Endothelial cell (in vitro differentiated cells): ENCODE data around the gene CAPN12. TPM values are rescaled to one million over a fixed set of nuclear protein-coding genes. Genes with fewer than 3 reads are reported as not detected.
"Not testable (repeated sequence)": the region's sequence is repeated elsewhere in the genome, so short reads cannot be mapped to it uniquely, and the experiment has no call there.

Experiments used
- DNase-seq: peaks from one replicate; pipeline ENCODE4 v3.0.0; 2021; ENCODE audit warnings: low spot score
- H3K27ac Mint-ChIP-seq: one replicate; pipeline ENCODE4 v1.8.0; 2021; ENCODE audit warnings: mixed read lengths, inconsistent platforms; ENCODE audit not compliant: unreplicated experiment
- H3K27me3 Mint-ChIP-seq: one replicate; pipeline ENCODE4 v1.8.0; 2021; ENCODE audit warnings: mild to moderate bottlenecking, moderate library complexity, mixed read lengths, inconsistent platforms; ENCODE audit not compliant: unreplicated experiment
- H3K36me3 Mint-ChIP-seq: one replicate; pipeline ENCODE4 v1.8.0; 2021; ENCODE audit warnings: mild to moderate bottlenecking, low read depth, mixed read lengths, inconsistent platforms; ENCODE audit not compliant: unreplicated experiment
- H3K4me1 Mint-ChIP-seq: one replicate; pipeline ENCODE4 v1.8.0; 2021; ENCODE audit warnings: mild to moderate bottlenecking, mixed read lengths, inconsistent platforms; ENCODE audit not compliant: unreplicated experiment
- H3K4me3 Mint-ChIP-seq: one replicate; pipeline ENCODE4 v1.8.0; 2021; ENCODE audit warnings: mild to moderate bottlenecking, mixed read lengths, inconsistent platforms; ENCODE audit not compliant: unreplicated experiment
- H3K9me3 Mint-ChIP-seq: one replicate; pipeline ENCODE4 v1.8.0; 2021; ENCODE audit warnings: mixed read lengths, inconsistent platforms; ENCODE audit not compliant: unreplicated experiment
- total RNA-seq: library from RNA; stranded (reverse); fragmentation: NEBNext Ultra II Directional; extraction: Animal tissue kit (Norgen Biotek cat#: 25700); gene quantifications from one replicate; pipeline ENCODE4 v1.2.1, GENCODE V29; 2021; ENCODE audit not compliant: unreplicated experiment
- TF ChIP-seq, protein P1 (sequence below): fragments of 200-600 bp; sonication (generic); IDR thresholded peaks from one replicate; pipeline ENCODE4 v1.5.0; 2021; ENCODE audit warnings: antibody characterized with exemption; ENCODE audit not compliant: unreplicated experiment

Gene CAPN12
- total RNA-seq, 1 donor from 2014 or later = 2.9 TPM

GRCh38 chr19:38781058-38781457 is 36.8 kb upstream of the CAPN12 start:
- TF ChIP-seq, protein P1, sequence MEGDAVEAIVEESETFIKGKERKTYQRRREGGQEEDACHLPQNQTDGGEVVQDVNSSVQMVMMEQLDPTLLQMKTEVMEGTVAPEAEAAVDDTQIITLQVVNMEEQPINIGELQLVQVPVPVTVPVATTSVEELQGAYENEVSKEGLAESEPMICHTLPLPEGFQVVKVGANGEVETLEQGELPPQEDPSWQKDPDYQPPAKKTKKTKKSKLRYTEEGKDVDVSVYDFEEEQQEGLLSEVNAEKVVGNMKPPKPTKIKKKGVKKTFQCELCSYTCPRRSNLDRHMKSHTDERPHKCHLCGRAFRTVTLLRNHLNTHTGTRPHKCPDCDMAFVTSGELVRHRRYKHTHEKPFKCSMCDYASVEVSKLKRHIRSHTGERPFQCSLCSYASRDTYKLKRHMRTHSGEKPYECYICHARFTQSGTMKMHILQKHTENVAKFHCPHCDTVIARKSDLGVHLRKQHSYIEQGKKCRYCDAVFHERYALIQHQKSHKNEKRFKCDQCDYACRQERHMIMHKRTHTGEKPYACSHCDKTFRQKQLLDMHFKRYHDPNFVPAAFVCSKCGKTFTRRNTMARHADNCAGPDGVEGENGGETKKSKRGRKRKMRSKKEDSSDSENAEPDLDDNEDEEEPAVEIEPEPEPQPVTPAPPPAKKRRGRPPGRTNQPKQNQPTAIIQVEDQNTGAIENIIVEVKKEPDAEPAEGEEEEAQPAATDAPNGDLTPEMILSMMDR = no peak
- H3K27me3 Mint-ChIP-seq = peaks cover 1% of the 10 kb centered on the region
- H3K4me3 Mint-ChIP-seq = no peak overlapping the region
- no peaks in the 10 kb centered on the region for H3K36me3 Mint-ChIP-seq
- H3K4me1 Mint-ChIP-seq = peaks cover 8% of the 10 kb centered on the region
- H3K9me3 Mint-ChIP-seq = no peaks in the 10 kb centered on the region
- DNase-seq = no peak
- no peak overlapping the region for H3K27ac Mint-ChIP-seq

- H3K4me3 Mint-ChIP-seq = no peak overlapping the region
- H3K9me3 Mint-ChIP-seq = no peaks in the 10 kb centered on the region
- TF ChIP-seq, protein P1 = no peak
- H3K27ac Mint-ChIP-seq = no peak overlapping the region
- no peaks in the 10 kb centered on the region for H3K27me3 Mint-ChIP-seq
- H3K36me3 Mint-ChIP-seq = no peaks in the 10 kb centered on the region
- H3K4me1 Mint-ChIP-seq = peaks cover 8% of the 10 kb centered on the region
- no peak for DNase-seq
These were observed 36.2 kb upstream of the CAPN12 start for GRCh38 chr19:38780443-38780842.

GRCh38 chr19:38778733-38779132 is 34.5 kb upstream of the CAPN12 start:
- no peak for DNase-seq
- TF ChIP-seq, protein P1 = no peak
- Mint-ChIP-seq H3K4me3 (peak overlapping the region; percentile 62), H3K27me3 (no peaks in the 10 kb centered on the region), H3K36me3 (no peaks in the 10 kb centered on the region), H3K4me1 (peaks cover 15% of the 10 kb centered on the region), H3K27ac (peak overlapping the region; percentile 42), H3K9me3 (no peaks in the 10 kb centered on the region)

DNA sequence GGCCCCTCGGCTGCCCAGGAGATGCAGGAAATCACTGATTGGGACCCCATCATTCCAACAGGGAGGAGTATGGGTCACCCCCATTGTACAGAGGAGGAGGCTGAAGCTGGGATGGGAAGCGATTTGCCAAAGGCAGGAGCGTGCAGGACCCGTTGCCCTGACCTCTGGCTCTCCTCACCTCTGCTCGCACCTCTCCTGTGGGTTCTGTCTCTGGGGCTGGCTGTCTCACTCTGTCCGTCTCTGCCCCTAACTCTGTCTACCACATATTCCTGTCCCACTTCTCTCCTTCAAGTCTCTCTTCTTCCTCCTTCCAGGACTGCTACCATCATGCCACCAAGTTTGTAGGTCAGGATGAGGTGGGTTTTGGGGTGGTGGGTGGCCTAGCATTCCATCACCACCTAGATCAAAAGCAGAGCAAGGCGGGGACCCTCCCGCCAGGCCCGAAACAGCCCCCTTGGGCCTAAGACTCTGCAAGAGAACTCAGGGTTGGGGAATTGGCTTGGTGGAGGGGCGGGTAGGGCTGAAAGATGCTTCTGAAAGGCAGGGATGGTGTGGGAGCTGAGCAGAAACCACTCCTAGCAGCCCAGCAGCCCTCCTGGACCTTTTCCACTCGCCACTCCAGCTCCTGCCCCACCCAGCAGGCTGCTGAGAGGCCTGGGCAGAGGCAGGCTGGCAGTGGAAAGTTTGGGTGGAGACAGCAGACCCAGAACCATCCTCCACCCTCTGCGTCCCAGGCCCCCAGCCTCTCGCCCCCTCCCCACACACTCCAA is 30.1 kb upstream of the CAPN12 start:
- Mint-ChIP-seq H3K36me3 (peaks cover 2% of the 10 kb centered on the region), H3K9me3 (no peaks in the 10 kb centered on the region), H3K4me3 (no peak overlapping the region), H3K27me3 (no peaks in the 10 kb centered on the region), H3K27ac (no peak overlapping the region), H3K4me1 (peaks cover 17% of the 10 kb centered on the region)
- no peak for DNase-seq
- TF ChIP-seq, protein P1 = no peak

DNA sequence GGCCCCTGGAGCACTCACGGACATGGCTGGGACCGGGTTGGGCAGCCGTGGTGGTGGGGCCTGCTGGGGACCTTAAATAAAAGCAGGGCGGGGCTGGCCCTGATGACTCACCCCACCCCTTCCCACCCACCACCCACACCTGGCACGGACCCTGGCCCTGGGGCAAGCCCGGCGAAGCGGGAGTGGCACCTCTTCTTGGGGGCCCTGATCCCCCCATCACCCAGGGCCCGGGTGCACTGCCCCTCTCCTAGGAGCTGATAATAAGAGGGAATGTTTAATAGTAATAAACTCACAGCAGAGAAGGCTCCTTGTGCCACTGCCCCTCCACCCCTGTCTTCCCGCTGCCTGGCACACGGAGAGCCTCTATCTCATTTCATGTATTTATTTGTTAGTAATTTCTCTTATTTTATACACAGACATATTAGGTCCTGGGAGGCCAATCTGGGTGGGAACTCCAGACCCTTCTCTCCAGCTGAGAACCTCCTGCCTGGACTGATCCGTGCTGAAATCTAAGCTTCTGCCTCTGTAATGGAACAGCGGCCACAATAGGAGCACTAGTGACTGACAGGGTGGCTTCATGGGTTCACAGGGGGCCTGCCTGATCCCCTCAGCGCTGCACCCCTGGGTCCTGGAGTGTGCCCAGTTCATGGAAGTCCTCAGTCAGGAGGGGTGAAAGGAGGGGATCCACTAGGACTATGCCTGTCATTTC is 29.3 kb upstream of the CAPN12 start, which contains the start of gene LGALS7:
Gene LGALS7 (minus strand): TSS at position 49 of the 709 bp plus-strand sequence. CDS start 25 bp downstream, at position 24.
- Mint-ChIP-seq H3K9me3 (no peaks in the 10 kb centered on the region), H3K4me3 (no peak within 1 kb of the TSS), H3K36me3 (peaks cover 4% of the 10 kb centered on the region), H3K27me3 (no peaks in the 10 kb centered on the region), H3K4me1 (peaks cover 15% of the 10 kb centered on the region), H3K27ac (no peak within 1 kb of the TSS)
- no peak for DNase-seq
- TF ChIP-seq, protein P1 = no peak

DNA sequence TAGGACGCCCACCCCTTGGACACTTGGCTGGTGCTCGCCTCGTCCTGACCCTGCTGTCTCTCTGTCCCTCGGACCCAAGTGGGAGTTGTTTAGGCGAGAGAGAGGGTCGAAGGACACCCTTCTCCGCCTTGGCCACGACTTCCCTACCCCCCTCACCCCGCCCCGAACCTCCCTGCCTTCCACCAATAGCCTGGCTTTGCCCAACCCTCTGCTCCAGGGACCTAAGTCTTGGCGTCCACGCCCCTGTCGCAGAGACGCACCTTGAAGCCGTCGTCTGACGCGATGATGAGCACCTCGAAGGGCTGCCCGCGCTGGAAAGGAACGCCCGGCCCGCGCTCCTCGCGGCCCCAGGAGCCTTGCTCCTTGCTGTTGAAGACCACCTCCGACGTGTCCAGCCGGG is 27.3 kb upstream of the CAPN12 start:
- not testable (repeated sequence) for H3K9me3 Mint-ChIP-seq, H3K36me3 Mint-ChIP-seq, H3K27ac Mint-ChIP-seq, H3K27me3 Mint-ChIP-seq, H3K4me3 Mint-ChIP-seq, DNase-seq
- peaks cover 10% of the 10 kb centered on the region for H3K4me1 Mint-ChIP-seq

DNA sequence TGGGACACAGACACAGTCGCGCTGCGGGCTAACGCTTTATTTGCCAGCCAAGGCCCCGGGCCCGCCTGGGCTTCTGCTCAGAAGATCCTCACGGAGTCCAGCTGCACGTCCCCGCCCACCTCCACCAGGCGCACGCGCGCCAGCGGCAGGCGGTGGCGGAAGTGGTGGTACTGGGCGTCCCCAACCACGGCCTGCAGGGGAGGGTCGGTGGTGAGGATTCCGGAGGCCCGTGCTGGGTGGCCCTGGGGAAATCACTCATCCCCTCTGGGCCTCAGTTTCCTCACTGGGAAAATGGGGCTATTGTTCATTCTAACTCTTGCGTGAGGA is 26.6 kb upstream of the CAPN12 start:
- H3K27ac Mint-ChIP-seq, H3K9me3 Mint-ChIP-seq, H3K27me3 Mint-ChIP-seq, H3K36me3 Mint-ChIP-seq, H3K4me3 Mint-ChIP-seq, DNase-seq: not testable (repeated sequence)
- peaks cover 10% of the 10 kb centered on the region for H3K4me1 Mint-ChIP-seq
